Esophagus squamous epithelium (tissue), 5 donors: ENCODE measurements around the gene SNX27. TPM values are rescaled to one million over a fixed set of nuclear protein-coding genes. Genes with fewer than 3 reads are reported as not detected.
A peak's percentile ranks its signal among the peaks of the same experiment; 100 is the strongest.

ENCODE experiments used
- DNase-seq: peaks from one replicate; lab custom pipeline; 2025; lab: John Stamatoyannopoulos, UW
- H3K27ac ChIP-seq, 4 donors: fragments of 200-600 bp; sonication (generic); one replicate each; pipeline ENCODE4 v1.5.1; 2016 to 2019; ENCODE audit warnings: mild to moderate bottlenecking in 1 of 4
- H3K27me3 ChIP-seq, 4 donors: fragments of 200-600 bp; sonication (generic); 1 replicate in 3 of 4; 2 replicates in 1 of 4; pipeline versions ENCODE4 v1.5.1 to v1.6.0; 2017 to 2021; ENCODE audit warnings: antibody characterized with exemption in 1 of 4
- H3K36me3 ChIP-seq, 3 donors: fragments of 200-600 bp; sonication (generic); one replicate each; pipeline ENCODE4 v1.5.1; 2016 to 2019
- H3K4me1 ChIP-seq, 3 donors: fragments of 200-600 bp; sonication (generic); one replicate each; pipeline ENCODE4 v1.5.1; 2017 to 2019
- H3K4me3 ChIP-seq, 4 donors: fragments of 200-600 bp; sonication (generic); 1 replicate in 3 of 4; 2 replicates in 1 of 4; pipeline ENCODE4 v1.5.1; 2016 to 2019; ENCODE audit warnings: mild to moderate bottlenecking in 2 of 4, moderate library complexity in 1 of 4
- H3K9me3 ChIP-seq, 3 donors: fragments of 200-600 bp; sonication (generic); one replicate each; pipeline ENCODE4 v1.5.1; 2016 to 2019
- POLR2A ChIP-seq, 4 donors: fragments of 450-650 bp; IDR thresholded peaks; one replicate each; pipeline ENCODE4 v1.6.1; 2017; ENCODE audit warnings: antibody characterized with exemption in 4 of 4, mild to moderate bottlenecking in 4 of 4, moderate library complexity in 3 of 4
- WGBS, 2 donors: methylation state at CpG; one replicate each; pipeline ENCODE4 v1.1.5; 2018; 5-methylcytosine and 5-hydroxymethylcytosine counted together
- intact Hi-C: fragments of 100-400 bp; cut with DNase I; formaldehyde crosslinking; loops from one replicate; pipeline ENCODE4 v1.15.0; 2022
- total RNA-seq, 4 donors: library from RNA; depleted of rRNA; stranded (reverse); fragments of >200 nt; gene quantifications; one replicate each; pipeline ENCODE4 v1.1.0, GENCODE V29; 2016
- TF ChIP-seq, protein P1 (sequence below), 6 experiments: fragments of 450-650 bp in 4 of 6; fragments of 200-600 bp in 2 of 6; sonication (generic) in 2 of 6; IDR thresholded peaks; one replicate each; pipeline ENCODE4 v1.5.1; 2016 to 2019; ENCODE audit warnings: antibody characterized with exemption in 6 of 6, mild to moderate bottlenecking in 4 of 6, moderate library complexity in 4 of 6
- donor health status: DM: yes; HTN: yes; CAD: no.

SNX27 gene
- total RNA-seq, 4 donors from 2014 or later = 15.0 to 30.3 (median 17.3) TPM

DNA sequence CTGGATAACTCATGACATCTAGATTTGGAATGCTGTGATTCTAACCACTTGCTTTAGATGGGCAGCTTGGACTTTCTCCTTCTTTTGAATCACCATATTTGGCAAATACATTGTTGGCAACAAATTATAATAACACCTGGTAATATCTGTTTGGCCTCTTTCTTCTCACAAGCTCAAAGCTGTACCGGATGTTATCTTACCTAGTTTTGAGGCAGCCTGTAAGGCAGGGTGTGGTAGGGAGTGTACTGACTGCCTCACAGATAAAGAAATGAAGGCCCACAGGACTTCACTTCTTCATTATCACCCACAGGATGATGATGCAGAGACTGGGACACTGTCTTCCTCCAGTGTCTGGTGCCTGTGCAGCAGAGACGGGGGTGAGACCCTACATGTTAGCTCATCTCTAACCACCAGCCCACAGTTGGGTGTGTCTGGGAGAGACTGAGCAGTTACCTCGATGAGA is 43.2 kb upstream of the SNX27 start:
- peak overlapping the region in 3 of 4 donors; percentile 10 to 85 (median 48) for H3K27ac ChIP-seq
- WGBS, 2 donors = 33 to 61% methylated on average over 3 of the region's 3 CpGs
- intact Hi-C loops = no loop called here

DNA sequence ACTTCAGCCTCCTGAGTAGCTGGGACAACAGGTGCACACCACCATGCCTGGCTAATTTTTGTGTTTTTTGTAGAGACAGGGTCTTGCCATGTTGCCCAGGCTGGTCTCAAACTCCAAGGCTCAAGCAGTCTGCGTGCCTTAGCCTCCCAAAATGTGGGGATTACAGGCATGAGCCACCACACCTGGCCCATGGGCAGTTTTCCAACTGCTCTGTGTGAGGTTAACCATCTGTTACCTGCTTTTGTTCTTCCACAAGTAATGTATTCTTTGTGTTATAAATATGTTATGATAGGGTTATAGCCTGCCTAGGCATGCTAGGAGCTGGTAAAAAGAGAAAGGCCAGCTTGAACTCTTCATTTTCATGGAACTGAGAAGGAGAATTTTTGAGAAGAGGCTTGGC is 41.0 kb upstream of the SNX27 start:
- Histone ChIP-seq H3K27me3 (no peaks in the 10 kb centered on the region), H3K4me1 (peaks cover 8 to 80% (median 11%) of the 10 kb centered on the region in 3 donors), H3K36me3 (peaks cover 0 to 69% (median 4%) of the 10 kb centered on the region in 3 donors), H3K27ac (peak overlapping the region in 3 of 4 donors; percentile 15 to 85 (median 48)), H3K4me3 (no peak overlapping the region), H3K9me3 (no peaks in the 10 kb centered on the region)
- TF ChIP-seq, protein P1, sequence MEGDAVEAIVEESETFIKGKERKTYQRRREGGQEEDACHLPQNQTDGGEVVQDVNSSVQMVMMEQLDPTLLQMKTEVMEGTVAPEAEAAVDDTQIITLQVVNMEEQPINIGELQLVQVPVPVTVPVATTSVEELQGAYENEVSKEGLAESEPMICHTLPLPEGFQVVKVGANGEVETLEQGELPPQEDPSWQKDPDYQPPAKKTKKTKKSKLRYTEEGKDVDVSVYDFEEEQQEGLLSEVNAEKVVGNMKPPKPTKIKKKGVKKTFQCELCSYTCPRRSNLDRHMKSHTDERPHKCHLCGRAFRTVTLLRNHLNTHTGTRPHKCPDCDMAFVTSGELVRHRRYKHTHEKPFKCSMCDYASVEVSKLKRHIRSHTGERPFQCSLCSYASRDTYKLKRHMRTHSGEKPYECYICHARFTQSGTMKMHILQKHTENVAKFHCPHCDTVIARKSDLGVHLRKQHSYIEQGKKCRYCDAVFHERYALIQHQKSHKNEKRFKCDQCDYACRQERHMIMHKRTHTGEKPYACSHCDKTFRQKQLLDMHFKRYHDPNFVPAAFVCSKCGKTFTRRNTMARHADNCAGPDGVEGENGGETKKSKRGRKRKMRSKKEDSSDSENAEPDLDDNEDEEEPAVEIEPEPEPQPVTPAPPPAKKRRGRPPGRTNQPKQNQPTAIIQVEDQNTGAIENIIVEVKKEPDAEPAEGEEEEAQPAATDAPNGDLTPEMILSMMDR (IDR thresholded peaks at IDR 0.05) = no peak
- TF ChIP-seq POLR2A (IDR thresholded peaks at IDR 0.05) = no peak
- intact Hi-C loops = no loop called here
- 45 to 86% methylated on average over 1 of the region's 1 CpG for WGBS, 2 donors
- no peak for DNase-seq

More for the DNA sequence above, 43.2 kb upstream of the SNX27 start:
- peaks cover 0 to 67% (median 3%) of the 10 kb centered on the region in 3 donors for H3K4me1 ChIP-seq
- H3K27me3 ChIP-seq = no peaks in the 10 kb centered on the region
- TF ChIP-seq, protein P1 (IDR thresholded peaks at IDR 0.05) = no peak
- TF ChIP-seq POLR2A (IDR thresholded peaks at IDR 0.05) = no peak
- no peak overlapping the region for H3K4me3 ChIP-seq
- no peaks in the 10 kb centered on the region for H3K9me3 ChIP-seq
- H3K36me3 ChIP-seq = peaks cover 0 to 76% (median 4%) of the 10 kb centered on the region in 3 donors
- DNase-seq = no peak

DNA sequence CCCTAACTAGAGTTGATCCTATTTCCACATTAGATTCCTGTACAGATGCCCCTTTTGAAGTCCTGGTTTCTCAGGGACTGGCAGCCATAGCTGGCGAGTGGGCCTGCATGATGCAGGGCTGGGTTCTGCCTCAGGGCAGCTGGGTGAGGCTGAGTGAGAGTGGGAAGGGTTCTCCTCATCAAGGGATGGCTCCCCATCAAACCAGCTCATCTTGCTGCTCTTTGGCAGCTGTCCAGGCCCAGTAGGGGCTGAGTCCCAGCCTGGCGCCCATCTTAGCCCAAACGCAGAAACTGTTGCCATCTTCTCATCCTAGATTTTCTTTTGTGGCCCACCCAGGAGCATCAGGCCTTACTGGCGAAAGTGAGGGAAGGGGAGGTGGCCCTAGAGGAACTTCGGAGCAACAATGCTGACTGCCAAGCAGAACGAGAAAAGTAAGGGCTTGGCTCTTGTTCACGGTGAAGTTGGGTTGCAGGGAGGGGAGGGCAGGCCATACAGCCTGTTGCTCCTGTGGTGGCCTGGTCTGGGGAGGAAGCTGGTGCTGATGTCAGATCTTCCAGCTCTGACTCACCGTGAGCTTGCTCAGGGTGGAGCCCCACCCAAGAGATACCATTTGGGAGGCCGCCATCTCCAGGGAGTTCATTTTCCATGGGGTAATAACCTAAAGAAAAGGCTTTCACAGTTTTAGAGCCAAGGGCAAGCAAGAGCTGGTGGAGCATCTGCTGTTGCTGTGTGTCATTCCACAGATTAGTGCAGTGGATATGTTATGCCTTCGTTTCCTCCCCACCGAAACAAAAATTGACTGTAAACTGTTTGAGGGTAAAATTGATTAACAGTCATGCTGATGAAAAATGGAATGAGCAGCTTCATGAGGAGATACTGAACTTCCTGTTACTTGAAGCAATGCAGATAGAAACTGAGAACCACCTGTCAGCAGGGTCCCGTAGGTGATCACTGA is 37.0 kb upstream of the SNX27 start:
- Histone ChIP-seq H3K36me3 (peaks cover 0 to 73% (median 4%) of the 10 kb centered on the region in 3 donors), H3K27me3 (no peaks in the 10 kb centered on the region), H3K27ac (peak overlapping the region; percentile 67 to 85 (median 82)), H3K4me1 (peaks cover 5 to 79% (median 11%) of the 10 kb centered on the region in 3 donors), H3K9me3 (no peaks in the 10 kb centered on the region), H3K4me3 (no peak overlapping the region)
- intact Hi-C loops = no loop called here
- no peak for DNase-seq
- TF ChIP-seq, protein P1 (IDR thresholded peaks at IDR 0.05) = peak in 1 of 6 experiments; percentile 10
- TF ChIP-seq POLR2A (IDR thresholded peaks at IDR 0.05) = no peak
- 28 to 43% methylated on average over 5 to 11 of the region's 12 CpGs for WGBS, 2 donors

DNA sequence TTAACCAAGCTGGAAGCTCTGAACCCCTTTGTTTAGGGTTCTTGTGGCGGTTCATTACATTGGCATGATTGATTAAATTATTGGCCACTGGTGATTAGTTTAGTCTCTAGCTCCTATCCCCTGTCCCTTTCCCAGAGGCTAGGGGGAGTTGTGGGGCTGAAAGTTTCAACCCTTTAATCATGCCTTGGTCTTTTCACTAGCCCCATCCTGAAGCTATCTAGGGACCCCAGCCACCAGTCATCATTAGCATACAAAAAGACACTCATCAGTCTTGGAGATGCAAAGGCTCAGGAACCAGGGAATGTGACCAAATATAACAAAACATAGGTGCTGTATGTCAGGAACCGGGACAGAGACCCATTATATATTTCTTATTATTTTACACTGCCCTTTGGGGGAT is 34.7 kb upstream of the SNX27 start:
- intact Hi-C loops = no loop called here
- no peak for DNase-seq
- 90 to 100% methylated on average over 2 of the region's 2 CpGs for WGBS, 2 donors
- no peaks in the 10 kb centered on the region for H3K9me3 ChIP-seq
- H3K27me3 ChIP-seq = no peaks in the 10 kb centered on the region
- H3K4me3 ChIP-seq = no peak overlapping the region
- TF ChIP-seq POLR2A (IDR thresholded peaks at IDR 0.05) = no peak
- TF ChIP-seq, protein P1 (IDR thresholded peaks at IDR 0.05) = no peak
- no peak overlapping the region for H3K27ac ChIP-seq
- peaks cover 0 to 77% (median 12%) of the 10 kb centered on the region in 3 donors for H3K36me3 ChIP-seq
- peaks cover 5 to 70% (median 16%) of the 10 kb centered on the region in 3 donors for H3K4me1 ChIP-seq

DNA sequence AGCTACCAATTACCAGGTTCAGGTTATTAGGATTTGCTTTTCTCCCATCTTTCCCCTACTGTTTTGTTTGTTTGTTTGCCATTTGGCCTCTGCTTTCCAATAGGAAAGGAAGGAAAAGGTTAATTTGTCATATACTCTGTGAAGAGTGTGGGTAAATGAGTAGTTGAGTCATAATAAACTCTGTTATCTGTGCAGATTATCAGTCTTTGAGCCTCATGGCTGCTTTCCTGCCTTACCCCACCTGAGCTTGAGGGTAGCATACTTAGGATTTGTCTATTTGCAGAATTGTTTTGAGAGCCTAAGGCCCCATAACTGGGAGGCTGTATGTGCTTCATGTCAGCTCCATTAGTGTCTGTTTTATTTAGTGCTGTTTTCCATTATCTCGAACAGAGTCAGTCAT is 32.9 kb upstream of the SNX27 start:
- 79 to 80% methylated on average over 1 of the region's 1 CpG for WGBS, 2 donors

More for the DNA sequence above, 32.9 kb upstream of the SNX27 start:
- Histone ChIP-seq H3K9me3 (no peaks in the 10 kb centered on the region), H3K36me3 (peaks cover 0 to 78% (median 12%) of the 10 kb centered on the region in 3 donors), H3K4me1 (peaks cover 14 to 70% (median 17%) of the 10 kb centered on the region in 3 donors), H3K27ac (peak overlapping the region in 3 of 4 donors; percentile 23 to 65 (median 30)), H3K27me3 (no peaks in the 10 kb centered on the region), H3K4me3 (no peak overlapping the region)
- TF ChIP-seq, protein P1 (IDR thresholded peaks at IDR 0.05) = no peak
- no peak for TF ChIP-seq POLR2A (IDR thresholded peaks at IDR 0.05)
- DNase-seq = no peak
- intact Hi-C loops = no loop called here
